ENCODE measurements around the gene TUBA1C.
"Not testable (repeated sequence)": the region's sequence is repeated elsewhere in the genome, so short reads cannot be mapped to it uniquely, and the experiment has no call there.

TUBA1C gene

GRCh38 chr12:49314811-49315210, 49.9 kb downstream of the TUBA1C start:
- DNase-seq, result no peak

DNA sequence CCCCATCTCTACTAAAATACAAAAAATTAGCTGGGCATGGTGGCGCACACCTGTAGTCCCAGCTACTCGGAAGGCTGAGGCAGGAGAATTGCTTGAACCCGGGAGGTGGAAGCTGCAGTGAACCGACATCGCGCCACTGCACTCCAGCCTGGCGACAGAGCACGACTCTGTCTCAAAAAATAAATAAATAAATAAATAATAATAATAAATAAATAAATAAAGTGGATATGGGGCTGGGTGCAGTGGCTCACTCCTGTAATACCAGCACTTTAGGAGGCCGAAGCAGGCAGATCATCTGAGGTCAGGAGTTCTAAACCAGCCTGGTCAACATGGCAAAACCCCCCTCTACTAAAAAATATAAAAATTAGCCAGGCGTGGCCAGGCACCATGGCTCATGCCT, 52.2 kb downstream of the TUBA1C start:
- not testable (repeated sequence) for DNase-seq

- DNase-seq, result not testable (repeated sequence)
Measured at GRCh38 chr12:49320411-49321103, 55.7 kb downstream of the TUBA1C start.

- DNase-seq, result no peak
Measured at GRCh38 chr12:49322367-49322707, 57.5 kb downstream of the TUBA1C start.

- DNase-seq, result peak; percentile 98
Measured at GRCh38 chr12:49322708-49323523, 58.0 kb downstream of the TUBA1C start, which contains the start of gene TROAP. Gene TROAP, plus strand, starts transcription at chr12:49323255. Its CDS starts 354 bp downstream, at chr12:49323609.

DNA sequence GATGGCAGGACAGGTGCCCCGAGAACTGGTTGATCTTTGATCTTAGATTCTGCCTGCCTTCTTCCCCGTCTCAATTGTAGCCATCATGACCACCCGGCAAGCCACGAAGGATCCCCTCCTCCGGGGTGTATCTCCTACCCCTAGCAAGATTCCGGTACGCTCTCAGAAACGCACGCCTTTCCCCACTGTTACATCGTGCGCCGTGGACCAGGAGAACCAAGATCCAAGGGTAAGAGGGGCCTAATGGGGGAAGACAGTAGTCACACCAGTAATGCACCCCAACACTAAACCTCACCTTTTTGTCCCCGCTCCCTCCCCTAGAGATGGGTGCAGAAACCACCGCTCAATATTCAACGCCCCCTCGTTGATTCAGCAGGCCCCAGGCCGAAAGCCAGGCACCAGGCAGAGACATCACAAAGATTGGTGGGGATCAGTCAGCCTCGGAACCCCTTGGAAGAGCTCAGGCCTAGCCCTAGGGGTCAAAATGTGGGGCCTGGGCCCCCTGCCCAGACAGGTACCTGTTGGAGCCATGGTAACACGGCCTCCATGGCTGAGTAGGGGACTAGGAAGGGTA, 58.7 kb downstream of the TUBA1C start:
- DNase-seq, result no peak

Data from CD4-positive, alpha-beta T cell treated with Interleukin-12 subunit alpha and Interleukin-12 subunit beta, for 1 hour (primary cell).